ENCODE measurements around the gene TRIM63. TPM values are rescaled to one million over a fixed set of nuclear protein-coding genes. Genes with fewer than 3 reads are reported as not detected.

Gene TRIM63
- total RNA-seq, 4 donors from 2014 or later, result 0.21 to 0.98 TPM; not detected in 2

- no peak for DNase-seq (ENCODE audit: low spot score in 2 of 2)
- WGBS, 2 donors, result 50 to 61% methylated on average over 8 of the region's 8 CpGs
- Histone ChIP-seq H3K36me3 (no peaks in the 10 kb centered on the region), H3K9me3 (no peaks in the 10 kb centered on the region), H3K4me1 (peaks cover 0 to 54% (median 10%) of the 10 kb centered on the region in 4 donors), H3K27me3 (no peaks in the 10 kb centered on the region), H3K4me3 (no peak overlapping the region), H3K27ac (peak overlapping the region in 2 of 4 donors; percentile 75 to 87)
- no peak for TF ChIP-seq EP300 (IDR thresholded peaks at IDR 0.05)
Observed at GRCh38 chr1:26019641-26020315, 47.7 kb downstream of the TRIM63 start.

DNA sequence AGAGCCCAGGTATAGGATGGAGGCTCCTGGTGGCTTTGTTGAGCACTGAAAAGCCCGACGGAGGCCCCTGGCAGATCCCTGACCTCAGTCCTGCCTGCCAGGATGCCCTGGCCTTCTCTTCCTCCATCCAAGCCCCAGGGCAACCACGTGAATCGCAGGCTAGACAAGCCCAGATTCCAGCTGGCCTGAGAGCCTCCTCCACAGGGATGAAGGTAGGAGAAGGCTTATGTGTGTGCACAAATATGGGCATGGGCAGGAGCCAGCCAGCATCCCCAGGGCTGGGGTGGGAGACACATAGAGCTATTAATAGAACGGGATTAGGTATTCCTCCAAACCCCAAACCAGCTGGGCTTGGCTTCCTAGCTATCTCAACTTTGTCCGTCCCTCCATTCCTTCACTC lies 49.8 kb downstream of the TRIM63 start:
- no peaks in the 10 kb centered on the region for H3K36me3 ChIP-seq
- WGBS, 2 donors, result 59 to 66% methylated on average over 6 of the region's 6 CpGs
- no peak for TF ChIP-seq POLR2A (IDR thresholded peaks at IDR 0.05)
- TF ChIP-seq, protein P1, sequence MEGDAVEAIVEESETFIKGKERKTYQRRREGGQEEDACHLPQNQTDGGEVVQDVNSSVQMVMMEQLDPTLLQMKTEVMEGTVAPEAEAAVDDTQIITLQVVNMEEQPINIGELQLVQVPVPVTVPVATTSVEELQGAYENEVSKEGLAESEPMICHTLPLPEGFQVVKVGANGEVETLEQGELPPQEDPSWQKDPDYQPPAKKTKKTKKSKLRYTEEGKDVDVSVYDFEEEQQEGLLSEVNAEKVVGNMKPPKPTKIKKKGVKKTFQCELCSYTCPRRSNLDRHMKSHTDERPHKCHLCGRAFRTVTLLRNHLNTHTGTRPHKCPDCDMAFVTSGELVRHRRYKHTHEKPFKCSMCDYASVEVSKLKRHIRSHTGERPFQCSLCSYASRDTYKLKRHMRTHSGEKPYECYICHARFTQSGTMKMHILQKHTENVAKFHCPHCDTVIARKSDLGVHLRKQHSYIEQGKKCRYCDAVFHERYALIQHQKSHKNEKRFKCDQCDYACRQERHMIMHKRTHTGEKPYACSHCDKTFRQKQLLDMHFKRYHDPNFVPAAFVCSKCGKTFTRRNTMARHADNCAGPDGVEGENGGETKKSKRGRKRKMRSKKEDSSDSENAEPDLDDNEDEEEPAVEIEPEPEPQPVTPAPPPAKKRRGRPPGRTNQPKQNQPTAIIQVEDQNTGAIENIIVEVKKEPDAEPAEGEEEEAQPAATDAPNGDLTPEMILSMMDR (IDR thresholded peaks at IDR 0.05), result no peak
- TF ChIP-seq EP300 (IDR thresholded peaks at IDR 0.05), result no peak
- H3K4me1 ChIP-seq, result peaks cover 0 to 43% (median 7%) of the 10 kb centered on the region in 4 donors
- H3K27ac ChIP-seq, result no peak overlapping the region
- no peaks in the 10 kb centered on the region for H3K27me3 ChIP-seq
- DNase-seq (ENCODE audit: low spot score in 2 of 2), result no peak
- no peaks in the 10 kb centered on the region for H3K9me3 ChIP-seq
- no peak overlapping the region for H3K4me3 ChIP-seq

DNA sequence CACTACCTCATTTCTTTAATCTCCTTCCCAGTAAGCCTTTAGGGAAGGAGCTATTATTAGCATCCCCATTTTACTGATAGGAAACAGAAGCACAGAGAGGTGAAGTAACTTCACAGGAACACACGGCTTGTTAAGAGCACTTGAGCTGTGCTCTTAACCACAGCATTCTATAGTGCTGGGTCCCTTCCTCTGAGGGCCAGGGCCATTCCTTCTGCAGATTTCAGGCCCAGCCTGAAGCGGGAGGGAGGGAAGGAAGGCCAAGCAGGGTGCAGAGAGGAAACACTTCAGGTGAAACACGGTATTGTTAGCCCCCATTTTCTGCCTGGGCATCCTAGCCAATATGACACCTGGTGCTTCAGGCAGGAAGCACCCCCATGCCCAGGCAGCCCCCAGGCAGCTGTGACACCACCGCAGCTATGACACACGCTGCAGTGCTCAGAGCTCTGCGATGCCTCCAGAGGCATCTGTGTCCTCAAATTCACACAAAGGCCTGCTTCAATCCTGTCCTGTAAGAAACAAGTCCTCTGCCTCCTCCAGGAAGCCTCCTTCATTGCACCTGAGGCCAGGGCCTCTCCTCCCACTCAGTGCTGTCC lies 50.4 kb downstream of the TRIM63 start:
- TF ChIP-seq, protein P1 (IDR thresholded peaks at IDR 0.05), result no peak
- TF ChIP-seq EP300 (IDR thresholded peaks at IDR 0.05) (no peak), POLR2A (IDR thresholded peaks at IDR 0.05) (no peak)
- no peaks in the 10 kb centered on the region for H3K36me3 ChIP-seq
- H3K27me3 ChIP-seq, result no peaks in the 10 kb centered on the region
- H3K27ac ChIP-seq, result no peak overlapping the region
- 69 to 70% methylated on average over 6 of the region's 6 CpGs for WGBS, 2 donors
- H3K4me3 ChIP-seq, result no peak overlapping the region
- DNase-seq (ENCODE audit: low spot score in 2 of 2), result no peak
- no peaks in the 10 kb centered on the region for H3K9me3 ChIP-seq
- H3K4me1 ChIP-seq, result peaks cover 0 to 38% (median 5%) of the 10 kb centered on the region in 4 donors

- Histone ChIP-seq H3K36me3 (no peaks in the 10 kb centered on the region), H3K27ac (no peak overlapping the region), H3K4me1 (peaks cover 0 to 31% (median 2%) of the 10 kb centered on the region in 4 donors), H3K4me3 (no peak overlapping the region), H3K9me3 (no peaks in the 10 kb centered on the region), H3K27me3 (no peaks in the 10 kb centered on the region)
- 78 to 81% methylated on average over 10 of the region's 10 CpGs for WGBS, 2 donors
- no peak for TF ChIP-seq EP300 (IDR thresholded peaks at IDR 0.05)
- no peak for TF ChIP-seq POLR2A (IDR thresholded peaks at IDR 0.05)
- TF ChIP-seq, protein P1 (IDR thresholded peaks at IDR 0.05), result no peak
- DNase-seq (ENCODE audit: low spot score in 2 of 2), result no peak
Observed at GRCh38 chr1:26016258-26016952, 51.0 kb downstream of the TRIM63 start.

DNA sequence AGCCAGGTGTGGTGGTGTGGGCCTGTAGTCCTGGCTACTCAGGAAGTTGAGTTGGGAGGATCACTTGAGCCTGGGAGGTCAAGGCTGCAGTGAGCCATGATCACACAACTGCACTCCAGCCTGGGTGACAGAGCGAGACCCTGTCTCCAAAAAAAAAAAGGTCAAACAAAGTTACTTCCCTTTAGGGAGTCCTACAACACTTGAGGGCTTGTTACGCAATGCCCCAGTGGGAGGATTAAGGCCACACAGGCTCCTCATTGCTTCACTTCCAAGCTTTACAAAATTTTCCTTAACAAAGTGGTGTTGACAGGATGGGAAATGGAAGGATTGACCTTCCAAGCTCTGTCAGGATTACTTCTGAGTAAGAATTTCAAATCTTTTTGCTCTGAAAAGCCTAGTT lies 52.1 kb downstream of the TRIM63 start:
- H3K27me3 ChIP-seq, result no peaks in the 10 kb centered on the region
- no peak overlapping the region for H3K27ac ChIP-seq
- TF ChIP-seq POLR2A (IDR thresholded peaks at IDR 0.05) (no peak), EP300 (IDR thresholded peaks at IDR 0.05) (peak in 1 of 2 donors; percentile 61)
- no peak overlapping the region for H3K4me3 ChIP-seq
- 74 to 85% methylated on average over 2 of the region's 2 CpGs for WGBS, 2 donors
- H3K9me3 ChIP-seq, result no peaks in the 10 kb centered on the region
- no peaks in the 10 kb centered on the region for H3K36me3 ChIP-seq
- DNase-seq (ENCODE audit: low spot score in 2 of 2), result peak in 1 of 2 donors; percentile 45
- H3K4me1 ChIP-seq, result peaks cover 0 to 21% (median 0%) of the 10 kb centered on the region in 4 donors

- no peaks in the 10 kb centered on the region for H3K36me3 ChIP-seq
- H3K4me1 ChIP-seq, result peaks cover 0 to 12% (median 0%) of the 10 kb centered on the region in 4 donors
- H3K4me3 ChIP-seq, result no peak overlapping the region
- H3K27ac ChIP-seq, result no peak overlapping the region
- H3K9me3 ChIP-seq, result no peaks in the 10 kb centered on the region
- no peaks in the 10 kb centered on the region for H3K27me3 ChIP-seq
- TF ChIP-seq POLR2A (IDR thresholded peaks at IDR 0.05) (no peak), EP300 (IDR thresholded peaks at IDR 0.05) (no peak)
- TF ChIP-seq, protein P1 (IDR thresholded peaks at IDR 0.05), result no peak
- no peak for DNase-seq (ENCODE audit: low spot score in 2 of 2)
- WGBS, 2 donors, result 89 to 91% methylated on average over 2 of the region's 2 CpGs
Observed at GRCh38 chr1:26014179-26014578, 53.3 kb downstream of the TRIM63 start.
